NCI-H345 treated with DMSO at 0.1 percent for 48 hours (cell line): Measurements from ENCODE around the gene LRFN3.
"Not testable (repeated sequence)": the region's sequence is repeated elsewhere in the genome, so short reads cannot be mapped to it uniquely, and the experiment has no call there.

Experiments used
- DNase-seq: peaks from one replicate; lab custom pipeline; 2025; ENCODE audit not compliant: unreplicated experiment; lab: John Stamatoyannopoulos, UW

LRFN3 gene

DNA sequence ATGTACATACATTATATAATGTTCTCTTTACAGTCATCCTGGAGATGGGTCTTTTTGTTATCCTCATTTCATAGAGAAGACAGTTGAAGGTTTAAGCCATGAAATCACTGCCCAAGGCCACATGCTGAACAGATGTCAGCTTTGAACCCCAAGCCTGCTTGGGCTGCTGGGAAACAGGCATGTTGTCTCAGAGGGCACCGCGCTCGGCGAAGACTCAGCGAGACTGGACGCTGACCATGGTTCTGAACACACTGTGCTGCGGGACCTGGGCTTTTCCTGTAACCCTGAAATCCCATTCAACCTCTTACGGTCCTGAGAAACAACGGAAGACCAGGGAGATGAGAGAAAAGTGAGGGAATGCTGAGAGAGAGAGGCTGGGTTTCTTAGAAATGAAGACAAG, 27.3 kb downstream of the LRFN3 start:
- DNase-seq: no peak

DNA sequence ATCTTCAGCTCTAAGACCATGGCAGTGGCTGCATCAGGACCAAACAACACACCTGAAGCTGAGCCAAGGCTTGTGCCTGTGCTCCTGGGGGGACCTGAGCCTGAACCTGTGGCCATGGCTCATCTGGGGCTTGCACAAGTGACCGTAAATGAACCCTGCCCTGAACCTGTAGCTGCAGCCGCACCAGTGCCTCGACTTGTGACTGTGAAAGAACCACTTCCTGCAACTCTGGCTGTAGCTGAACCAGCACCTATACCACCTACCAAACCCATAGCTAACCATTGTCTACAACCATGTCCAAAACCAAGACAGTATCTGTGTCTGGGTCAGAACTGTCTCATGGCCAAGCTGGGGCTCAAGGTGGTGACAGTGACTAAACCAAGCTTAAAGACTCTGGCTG, 30.6 kb downstream of the LRFN3 start:
- DNase-seq: no peak

DNA sequence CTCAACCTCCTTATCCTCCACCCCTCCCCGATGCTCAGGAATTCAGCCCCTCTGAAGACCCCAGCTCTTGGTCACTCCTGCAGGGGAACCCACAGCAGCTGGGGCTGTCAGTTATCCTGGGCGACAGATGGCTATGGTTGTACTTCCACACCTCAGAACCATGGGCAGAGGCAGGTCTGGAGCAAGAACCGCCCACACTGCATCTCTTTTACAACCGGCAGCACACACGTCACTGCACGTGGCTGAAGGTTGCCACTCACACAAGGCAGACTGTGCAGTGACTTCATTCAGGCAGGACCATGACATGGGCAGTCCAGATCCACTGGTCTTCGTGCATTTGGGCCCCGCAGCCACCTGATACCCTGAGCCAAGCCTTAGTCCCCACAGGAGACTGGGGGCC, 37.3 kb downstream of the LRFN3 start:
- DNase-seq: no peak

DNA sequence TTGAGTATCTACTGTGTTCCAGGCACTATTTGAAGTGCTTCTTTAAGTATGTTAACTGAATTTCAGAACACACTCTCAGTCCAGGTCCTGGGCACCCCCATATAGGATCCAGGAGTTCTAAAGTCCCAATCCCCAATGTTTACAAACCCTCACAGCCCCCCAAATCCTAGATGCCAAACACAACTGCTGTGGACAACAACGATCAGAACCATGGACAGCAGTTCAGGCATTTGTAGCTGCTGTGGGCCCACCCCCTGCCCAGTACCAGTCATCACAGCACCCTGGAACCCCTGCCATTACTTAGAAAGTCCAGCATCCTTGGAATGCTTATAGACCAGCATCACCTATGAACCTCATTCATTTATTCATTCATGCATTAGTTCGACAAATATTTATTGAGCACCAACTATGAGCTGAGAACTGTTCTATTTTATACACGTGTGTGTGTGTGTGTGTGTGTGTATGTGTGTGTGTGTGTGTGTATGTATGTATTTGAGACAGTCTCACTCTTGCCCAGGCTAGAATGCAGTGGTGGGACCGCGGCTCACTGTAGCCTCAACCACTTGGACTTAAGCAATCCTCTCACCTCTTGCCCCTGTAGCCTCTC, 39.5 kb downstream of the LRFN3 start:
- no peak for DNase-seq

DNA sequence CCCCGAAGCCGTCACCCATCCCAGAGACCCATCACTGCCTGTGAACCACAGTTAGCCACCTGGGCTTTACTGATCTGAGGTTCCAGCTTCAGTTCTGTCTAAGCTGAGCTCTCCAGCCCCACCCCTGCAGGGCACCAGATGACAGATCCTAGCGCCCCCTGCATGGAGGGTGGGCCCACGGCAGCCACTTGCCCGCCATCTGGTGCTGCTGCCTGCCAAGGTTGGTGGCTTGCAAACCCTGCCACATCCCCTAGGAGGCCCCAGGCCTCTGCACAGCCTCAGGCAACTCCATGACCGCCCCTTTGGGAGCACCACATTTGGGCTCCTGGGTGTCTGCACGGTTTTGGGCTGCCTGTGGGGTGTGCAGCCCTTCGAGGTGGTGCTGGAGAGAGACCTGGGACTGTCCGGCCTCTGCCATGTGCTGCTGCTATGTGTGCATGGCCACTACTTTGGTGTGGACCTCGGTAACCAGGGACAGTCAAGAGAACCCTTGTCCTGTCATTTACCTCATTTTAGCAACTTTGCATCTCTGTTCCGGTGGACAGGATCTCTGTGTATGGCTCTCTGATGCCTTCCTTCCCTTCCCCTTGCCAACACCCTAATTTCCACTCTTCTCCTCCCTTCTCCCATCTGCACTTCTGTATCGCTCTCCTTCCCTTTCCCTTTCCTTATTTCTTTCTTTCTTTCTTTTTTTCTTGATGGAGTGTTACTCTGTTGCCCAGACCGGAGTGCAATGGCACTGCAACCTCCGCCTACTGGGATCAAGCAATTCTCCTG, 41.5 kb downstream of the LRFN3 start:
- no peak for DNase-seq

DNA sequence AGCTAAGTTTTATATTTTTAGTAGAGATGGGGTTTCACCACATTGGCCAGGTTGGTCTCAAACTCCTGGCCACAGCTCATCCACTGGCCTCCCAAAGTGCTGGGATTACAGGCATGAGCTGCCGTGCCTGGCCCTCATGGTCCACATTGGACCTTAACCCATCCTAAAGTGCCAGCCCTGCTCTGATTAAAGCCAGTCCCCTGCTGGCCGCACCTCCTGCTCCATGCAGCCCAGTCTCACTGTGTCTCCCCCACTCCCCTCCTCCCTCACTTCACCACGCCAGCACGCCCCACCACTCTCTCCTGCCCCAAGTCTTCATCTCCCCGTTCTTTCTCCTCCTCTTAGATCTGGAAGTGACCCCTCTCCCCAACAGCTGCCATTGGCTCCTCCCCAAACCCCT, 42.1 kb downstream of the LRFN3 start:
- no peak for DNase-seq

DNA sequence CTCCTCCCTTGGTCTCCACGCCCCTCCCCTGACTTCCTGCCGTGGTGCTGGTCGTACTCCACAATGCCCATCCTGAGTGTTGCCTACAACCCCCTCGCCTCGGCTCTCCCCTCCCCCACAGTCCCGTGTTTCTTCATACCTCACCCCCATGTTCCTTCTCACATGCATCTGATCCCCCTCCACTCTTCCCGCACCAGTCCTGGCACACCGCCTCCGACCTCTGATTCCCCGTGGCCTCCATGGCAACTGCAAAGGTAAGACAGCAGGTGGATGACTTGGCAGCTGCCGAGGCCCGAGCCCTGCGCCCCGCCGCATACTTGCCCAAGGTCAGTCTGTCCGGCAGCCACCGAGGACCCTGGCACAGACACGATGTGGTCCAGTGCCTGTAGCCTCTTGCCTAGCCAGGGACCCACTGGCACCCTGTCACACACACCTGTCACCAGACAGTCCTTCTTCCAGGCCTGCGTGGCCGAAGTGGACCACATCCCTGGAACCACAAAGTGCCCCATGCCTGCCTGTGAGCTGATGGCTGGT, 42.7 kb downstream of the LRFN3 start:
- no peak for DNase-seq

DNA sequence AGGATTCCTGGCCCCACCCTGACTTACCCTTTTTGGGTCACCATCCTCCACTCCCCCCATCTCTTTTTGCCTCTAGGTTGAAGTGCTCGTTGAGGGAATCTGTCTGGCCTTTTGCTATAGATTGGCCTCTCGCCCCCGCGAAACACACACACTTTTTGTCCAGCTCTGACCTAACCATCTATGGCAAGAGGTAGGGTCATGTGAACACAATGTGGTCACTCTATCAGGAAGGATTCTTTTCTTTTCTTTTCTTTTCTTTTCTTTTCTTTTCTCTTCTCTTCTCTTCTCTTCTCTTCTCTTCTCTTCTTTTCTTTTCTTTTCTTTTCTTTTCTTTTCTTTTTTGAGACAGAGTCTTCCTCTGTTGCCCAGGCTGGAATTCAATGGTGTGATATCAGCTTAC, 44.8 kb downstream of the LRFN3 start:
- DNase-seq: not testable (repeated sequence)

DNA sequence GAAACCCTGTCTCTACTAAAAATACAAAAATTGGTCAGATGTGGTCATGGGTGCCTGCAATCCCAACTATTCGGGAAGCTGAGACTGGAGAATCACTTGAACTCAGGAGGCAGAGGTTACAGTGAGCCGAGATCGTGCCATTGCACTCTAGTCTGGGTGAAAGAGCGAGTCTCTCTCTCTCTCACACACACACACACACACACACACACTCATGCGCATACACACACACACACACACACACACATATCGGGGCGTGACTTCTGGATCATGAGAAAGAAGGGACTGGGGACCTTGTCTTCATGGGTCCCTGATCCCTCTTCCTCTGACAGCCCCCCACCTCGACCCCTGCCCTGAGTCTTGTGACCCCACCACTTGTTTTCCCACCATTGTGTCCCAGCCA, 47.0 kb downstream of the LRFN3 start:
- DNase-seq: no peak

DNA sequence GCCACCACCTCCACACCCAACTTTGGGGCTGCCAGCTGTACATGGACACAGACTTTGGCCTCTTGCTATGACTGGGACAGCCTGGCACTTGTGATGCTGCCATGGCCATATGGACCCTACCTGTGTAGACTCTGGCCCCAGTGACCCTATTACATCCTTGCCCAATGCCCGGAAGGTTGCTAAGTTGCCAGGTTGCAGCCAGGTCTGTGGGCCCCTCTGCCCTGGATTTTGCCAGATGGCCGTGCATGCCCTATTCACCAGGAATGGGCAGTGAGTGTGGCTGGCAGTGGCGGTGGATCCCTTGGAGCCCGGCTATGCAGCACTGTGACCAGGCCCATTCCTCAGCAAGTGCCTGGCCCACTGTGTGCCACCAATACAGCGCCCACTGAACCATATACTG, 49.9 kb downstream of the LRFN3 start:
- DNase-seq: no peak

DNA sequence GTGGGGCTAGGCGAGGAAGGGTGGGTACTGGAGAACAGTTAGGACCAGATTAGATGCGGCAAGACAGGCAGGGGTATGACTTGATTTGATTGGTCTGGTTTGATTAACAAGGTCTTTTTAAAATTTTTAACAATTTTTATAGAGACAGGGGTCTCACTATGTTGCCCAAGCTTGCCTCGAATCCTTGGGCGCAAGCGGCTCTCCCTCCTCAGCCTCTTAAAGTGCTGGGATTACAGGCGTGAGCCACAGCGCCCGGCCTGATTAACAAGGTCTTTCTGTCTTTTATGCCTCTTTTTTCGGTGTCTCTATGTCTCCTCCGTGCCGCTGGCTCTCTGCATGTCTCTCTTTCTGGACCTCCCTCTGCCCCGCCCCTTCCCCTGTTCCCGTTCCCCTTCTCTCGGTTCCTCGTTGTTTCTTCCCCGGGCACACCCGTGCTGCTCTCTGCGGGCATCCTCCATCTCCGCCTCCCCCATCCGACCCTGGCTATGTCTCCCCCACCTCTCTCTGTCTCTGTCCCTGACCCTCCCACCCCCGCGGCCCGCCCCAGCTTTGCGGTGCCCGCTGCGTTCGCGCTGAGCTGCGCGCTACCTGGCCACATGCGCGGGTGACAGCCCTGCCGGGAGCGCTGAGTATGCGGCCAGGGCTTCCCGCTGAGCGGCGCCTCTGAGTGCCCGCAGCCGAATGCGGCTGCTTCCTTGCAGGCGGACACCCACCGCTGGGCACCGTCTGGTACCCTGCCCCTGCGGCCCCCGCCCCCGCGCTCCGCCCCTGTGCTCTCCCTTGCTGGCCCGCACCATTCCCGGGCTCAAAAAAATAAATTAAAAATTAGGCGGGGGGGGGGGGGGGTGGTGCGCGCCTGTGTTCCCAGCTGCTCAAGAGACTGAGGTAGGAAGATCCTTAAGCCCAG, 50.7 kb downstream of the LRFN3 start:
- peak; percentile 86 for DNase-seq

DNA sequence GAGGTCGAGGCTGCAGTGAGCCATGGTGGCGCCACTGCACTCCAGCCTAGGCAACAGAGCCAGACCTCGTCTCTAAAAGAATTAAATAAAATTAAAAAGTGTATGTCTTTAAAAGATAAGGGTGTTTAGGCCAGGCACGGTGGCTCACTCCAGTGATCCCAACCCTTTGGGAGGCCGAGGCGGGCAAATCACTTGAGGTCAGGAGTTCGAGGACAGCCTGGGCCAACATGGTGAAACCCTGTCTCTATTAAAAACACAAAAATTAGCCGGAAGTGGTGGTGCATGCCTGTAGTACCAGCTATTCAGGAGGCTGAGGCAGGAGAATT, 51.4 kb downstream of the LRFN3 start:
- no peak for DNase-seq

DNA sequence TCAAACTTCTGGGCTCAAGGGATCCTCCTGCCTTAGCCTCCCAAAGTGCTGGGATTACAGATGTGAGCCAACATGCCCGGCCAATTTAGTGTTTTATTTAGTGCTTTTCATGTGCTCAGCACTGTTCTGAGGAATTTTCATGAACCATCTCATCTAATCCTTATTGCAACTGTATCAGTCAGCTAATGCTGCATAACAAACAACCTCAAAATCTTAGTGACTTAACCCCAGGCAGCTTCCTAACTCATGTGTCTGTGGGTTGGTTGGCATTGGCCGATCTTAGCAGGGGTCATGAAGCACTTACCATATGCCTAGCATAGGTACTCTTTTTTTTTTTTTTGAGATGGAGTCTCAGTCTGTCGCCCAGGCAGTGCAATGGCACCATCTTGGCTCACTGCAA, 52.6 kb downstream of the LRFN3 start:
- no peak for DNase-seq

DNA sequence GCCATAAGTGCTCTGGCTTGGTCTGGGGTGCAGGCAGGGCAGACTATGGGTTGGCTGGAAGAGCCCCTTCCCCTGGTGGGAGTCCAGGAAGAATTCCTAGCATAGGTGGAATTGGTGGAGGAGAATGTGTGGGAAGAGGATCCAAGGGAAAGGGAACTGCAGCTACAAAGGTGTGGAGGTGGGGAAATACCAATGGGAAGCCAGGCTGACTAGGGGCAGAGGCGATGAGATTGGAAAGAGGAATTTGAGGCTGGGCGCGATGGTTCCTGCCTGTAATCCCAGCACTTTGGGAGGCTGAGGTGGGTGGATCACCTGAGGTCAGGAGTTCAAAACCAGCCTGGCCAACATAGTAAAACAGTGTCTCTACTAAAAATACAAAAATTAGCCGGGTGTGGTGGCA, 54.0 kb downstream of the LRFN3 start:
- no peak for DNase-seq

DNA sequence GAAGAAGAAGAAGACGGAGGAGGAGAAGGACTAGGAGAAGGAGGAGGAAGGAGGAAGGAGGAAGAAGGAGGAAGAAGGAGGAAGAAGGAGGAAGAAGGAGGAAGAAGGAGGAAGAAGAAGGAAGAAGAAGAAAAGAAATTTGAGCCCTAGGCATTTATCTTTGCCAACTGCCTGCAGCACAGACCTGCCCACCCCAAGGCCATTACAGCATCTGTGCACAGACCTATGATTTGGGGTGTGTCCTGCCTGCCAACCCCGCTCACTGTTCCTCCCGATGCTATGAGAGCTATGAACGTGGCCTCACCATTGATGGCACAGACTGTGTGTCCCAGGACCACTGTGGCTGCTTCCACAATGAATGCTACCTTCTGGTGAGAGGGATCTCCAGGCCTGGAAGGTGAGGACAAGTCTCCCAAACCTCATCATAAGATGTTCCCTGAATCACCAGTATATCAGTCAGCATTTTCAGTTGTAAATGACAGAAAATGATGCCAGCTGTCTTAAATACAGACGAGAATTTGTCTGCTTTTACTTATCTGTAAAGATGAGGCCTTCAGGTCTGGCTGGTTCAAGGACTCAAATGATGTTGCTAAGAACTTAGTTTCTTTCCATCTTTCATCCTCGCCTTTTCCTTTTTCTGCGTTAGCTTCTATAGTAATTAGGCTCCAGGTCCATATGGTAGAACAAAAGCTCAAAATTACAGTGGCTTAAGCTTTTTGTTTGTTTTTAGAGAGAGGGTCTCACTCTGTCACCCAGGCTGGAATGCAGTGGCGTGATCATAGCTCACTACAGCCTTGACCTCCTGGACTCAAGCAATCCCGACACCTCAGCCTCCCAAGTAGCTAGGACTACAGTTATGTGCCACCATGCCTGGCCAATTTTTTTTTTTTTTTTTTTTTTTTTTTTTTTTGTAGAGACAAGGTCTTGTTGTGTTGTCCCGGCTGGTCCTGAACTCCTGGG, 54.9 kb downstream of the LRFN3 start:
- no peak for DNase-seq

DNA sequence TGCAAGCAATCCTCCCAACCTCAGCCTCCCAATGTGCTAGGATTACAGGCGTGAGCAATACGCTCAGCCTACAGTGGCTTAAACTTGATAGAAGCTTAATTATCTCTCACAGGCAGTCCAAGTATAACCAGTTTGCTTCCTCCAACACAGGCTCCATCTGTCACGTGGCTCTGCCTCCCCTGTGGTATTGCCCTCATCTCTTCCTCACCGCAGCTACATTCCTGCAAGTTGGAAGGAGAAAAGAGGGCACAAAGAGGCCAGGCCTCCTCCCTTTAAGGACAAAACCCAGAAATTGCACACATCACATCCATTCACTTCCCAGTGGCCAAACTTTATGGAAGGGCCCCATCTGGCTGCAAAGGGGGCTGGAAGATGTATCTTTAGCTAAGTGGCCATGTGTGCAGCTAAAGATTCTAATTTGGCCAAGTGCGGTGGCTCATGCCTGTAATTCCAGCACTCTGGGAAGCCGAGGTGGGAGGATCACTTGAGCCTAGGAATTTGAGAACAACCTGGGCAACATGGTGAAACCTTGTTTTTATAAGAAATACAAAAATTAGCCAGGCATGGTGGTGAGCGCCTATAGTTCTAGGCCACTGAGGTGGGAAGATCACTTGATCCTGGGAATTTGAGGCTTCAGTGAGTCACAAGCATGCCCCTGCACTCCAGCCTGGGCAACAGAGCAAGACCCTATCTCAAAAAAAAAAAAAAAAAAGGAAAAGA, 55.7 kb downstream of the LRFN3 start:
- DNase-seq: no peak

DNA sequence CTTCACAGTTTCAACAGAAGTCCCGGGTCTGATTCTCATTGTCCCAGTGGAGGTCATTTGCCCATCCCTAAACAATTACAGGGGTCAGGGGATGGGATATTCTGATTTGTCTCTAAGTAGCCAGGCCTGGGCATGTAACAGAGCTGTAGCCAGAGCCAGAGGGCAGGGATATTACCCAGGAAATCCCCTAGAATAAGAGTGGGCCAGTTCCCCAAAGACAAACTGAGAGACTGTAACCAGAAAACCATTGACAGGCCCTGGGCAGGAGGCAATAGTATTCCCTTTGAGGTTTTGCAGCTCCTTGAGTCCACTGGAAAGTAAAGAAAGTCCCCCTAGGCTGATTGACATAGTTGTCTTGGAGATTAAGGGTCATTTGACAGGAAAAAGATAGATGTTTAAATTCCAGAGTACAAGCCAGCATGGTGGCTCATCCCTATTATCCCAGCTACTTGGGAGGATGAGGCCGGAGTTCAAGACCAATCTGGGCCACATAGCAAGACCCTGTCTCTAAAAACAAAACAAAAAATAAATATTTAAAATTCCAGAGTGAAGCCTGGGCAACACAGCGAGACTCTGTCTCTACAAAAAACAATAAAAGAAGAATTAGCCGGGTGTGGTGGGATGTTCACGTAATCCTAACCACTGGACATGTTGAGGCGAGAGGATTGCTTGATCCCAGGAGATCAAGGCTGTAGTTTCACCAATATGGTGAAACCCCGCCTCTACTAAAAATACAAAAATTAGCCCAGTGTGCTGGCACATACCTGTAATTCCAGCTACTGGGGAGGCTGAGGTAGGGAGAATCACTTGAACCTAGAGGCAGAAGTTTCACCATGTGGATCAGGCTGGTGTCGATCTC, 57.0 kb downstream of the LRFN3 start:
- no peak for DNase-seq

DNA sequence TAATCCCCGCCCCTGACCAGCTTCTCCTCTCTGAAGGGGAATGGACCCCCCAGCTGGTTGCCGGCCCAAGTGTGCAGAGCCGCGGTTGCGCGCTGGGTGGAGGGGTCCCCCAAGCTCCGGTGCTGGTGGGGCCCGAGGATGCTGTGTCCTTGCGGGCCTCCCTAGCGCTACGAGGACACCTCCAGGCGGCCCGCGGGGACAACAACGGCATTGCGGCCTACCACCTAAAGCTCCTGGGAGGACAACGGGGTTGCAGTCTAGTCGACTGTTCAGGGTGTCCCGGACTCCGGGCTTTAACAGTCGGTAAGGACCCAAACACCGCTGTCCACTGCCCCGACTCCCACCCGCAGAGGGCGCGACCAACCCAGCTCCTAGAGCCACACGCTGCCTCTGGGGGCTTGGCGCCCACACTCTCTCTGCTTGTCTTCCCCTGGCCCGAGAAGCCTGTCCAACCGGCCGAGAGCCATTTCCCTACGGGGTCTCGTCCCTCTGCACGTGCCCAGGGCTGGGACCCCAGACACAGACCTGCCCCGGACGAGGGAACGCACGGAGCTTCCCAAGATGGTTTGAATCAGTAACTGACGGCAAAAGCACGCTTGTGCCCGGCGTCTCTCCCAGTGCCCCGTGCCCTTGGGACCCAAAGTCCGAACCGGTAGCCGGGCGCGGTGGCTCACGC, 57.9 kb downstream of the LRFN3 start:
- no peak for DNase-seq
